GM21786 (cell line): ENCODE results near the gene MDFIC2.

Experiments used
- ATAC-seq: cut with Tn5 transposase; IDR thresholded peaks from one replicate; pipeline ENCODE4 v1.9.1; 2021; ENCODE audit not compliant: unreplicated experiment

MDFIC2 gene

GRCh38 chr3:70183781-70184504 lies 128.5 kb downstream of the MDFIC2 start:
- no peak for ATAC-seq

DNA sequence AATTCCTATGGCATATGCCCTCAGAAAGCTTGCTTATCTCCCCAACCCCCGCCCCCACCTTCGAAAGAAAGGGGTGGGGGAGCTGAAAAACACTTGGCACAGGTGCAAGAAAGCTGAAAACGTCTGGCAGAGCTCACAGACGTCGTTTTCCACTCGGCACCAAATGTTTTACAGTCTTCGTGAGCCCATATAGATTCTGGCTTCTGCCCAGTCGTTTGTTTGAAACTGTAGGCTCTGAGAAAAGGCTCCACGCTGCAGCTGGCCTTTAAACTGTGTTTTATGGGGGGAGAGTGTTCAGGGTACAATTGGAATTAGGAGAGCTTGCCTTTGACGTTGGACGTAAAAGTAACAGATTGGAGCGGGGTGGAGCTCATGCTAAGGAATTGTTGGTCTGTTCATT lies 130.3 kb downstream of the MDFIC2 start:
- ATAC-seq: no peak

DNA sequence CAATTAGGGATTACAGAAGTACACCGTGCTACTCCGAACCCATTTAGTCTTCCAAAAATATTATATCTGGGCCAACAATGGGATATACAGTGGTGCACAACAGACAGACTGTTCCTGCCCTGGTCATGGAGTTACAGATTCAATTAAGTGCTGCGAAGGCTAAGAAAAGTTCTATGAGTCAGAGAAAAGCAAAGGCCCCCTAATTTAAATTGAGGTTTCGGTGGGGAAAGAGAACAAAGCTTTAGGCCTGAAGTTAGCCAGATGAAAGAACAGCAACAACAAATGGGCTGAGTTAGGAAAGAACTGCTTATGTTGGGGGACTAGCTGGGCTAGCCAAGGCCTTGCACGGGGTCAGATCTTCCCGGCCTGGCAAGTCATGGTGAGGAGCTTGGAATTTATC lies 131.8 kb downstream of the MDFIC2 start:
- peak; percentile 76 for ATAC-seq

GRCh38 chr3:70179111-70179510 lies 133.3 kb downstream of the MDFIC2 start:
- no peak for ATAC-seq

DNA sequence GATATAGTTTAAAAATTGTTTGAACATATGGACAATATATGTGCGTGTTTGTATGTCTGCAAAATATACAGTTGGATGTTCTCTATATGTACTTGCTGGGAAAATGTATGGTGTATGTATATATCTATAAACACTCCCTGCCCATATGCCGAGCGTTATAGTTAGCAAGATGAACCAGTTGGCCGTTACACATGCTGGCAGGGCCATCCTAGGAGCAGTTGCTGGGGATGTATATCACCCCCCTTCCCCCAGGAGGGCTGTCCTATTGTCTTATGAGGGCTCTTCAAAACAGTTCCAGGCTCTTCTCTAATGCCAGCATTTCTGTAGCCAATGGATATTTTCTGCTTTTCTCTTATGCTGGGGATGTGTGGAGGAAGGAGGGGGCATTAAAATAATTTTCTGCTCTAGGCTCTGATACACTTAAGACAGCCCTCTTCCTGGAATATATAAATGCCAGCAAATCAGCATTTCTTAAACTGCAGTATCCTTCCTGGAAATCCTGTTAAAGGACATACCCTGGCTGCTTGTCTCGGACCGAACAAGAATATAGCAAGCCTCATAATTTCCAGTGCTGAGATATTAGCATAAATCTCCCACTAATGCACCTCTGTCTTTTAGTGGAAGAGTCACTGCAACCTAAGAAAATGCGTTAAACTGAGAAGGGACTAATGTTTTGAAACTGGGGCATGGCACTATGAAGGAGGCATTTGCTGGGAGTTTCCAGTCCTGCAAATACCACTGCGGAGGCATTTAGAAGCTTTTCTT lies 134.4 kb downstream of the MDFIC2 start:
- no peak for ATAC-seq

DNA sequence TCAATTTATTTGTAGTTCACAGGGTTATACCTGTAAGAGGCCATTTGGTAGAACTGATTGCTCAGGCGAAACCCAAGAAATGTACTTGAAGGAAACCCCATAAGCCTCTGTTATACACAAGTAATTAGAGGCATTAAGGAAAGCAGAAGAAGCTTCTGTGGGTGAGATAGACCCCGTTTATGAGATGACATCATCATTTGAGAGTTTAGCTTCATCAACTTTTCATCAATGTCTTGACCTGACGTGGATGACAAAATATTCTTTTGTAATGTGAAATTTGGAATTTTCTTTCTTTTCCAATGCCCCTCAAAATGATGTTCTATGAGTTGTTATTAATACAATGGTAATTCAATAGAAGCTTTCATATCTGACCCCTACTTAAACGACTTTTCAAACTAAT lies 136.2 kb downstream of the MDFIC2 start:
- ATAC-seq: no peak

- ATAC-seq: no peak
Measured at GRCh38 chr3:70156808-70157207, 155.6 kb downstream of the MDFIC2 start.

- no peak for ATAC-seq
Measured at GRCh38 chr3:70150599-70150998, 161.8 kb downstream of the MDFIC2 start.

GRCh38 chr3:70149714-70150400 lies 162.6 kb downstream of the MDFIC2 start:
- no peak for ATAC-seq
